ENCODE results near the gene PPP1R14C. TPM values are rescaled to one million over a fixed set of nuclear protein-coding genes. Genes with fewer than 3 reads are reported as not detected.

The PPP1R14C gene
- total and polyA plus RNA-seq, 2 experiments from 2014 or later, result 106 to 190 TPM

- Histone ChIP-seq H3K36me3 (no peaks in the 10 kb centered on the region), H3K9me3 (ENCODE audit: low read depth) (no peaks in the 10 kb centered on the region), H3K27ac (no peak overlapping the region), H3K27me3 (no peaks in the 10 kb centered on the region), H3K4me1 (ENCODE audit: low read depth) (peaks cover 6% of the 10 kb centered on the region), H3K4me3 (no peak overlapping the region)
- TF ChIP-seq CTCF (IDR thresholded peaks at IDR 0.05; ENCODE audit: low read depth, low read length), result no peak
- no peak for DNase-seq (ENCODE audit: low read depth in 1 of 2, low spot score in 1 of 2)
Measured at GRCh38 chr6:150248300-150248699, 105.5 kb downstream of the PPP1R14C start.

GRCh38 chr6:150249261-150249660 is 106.4 kb downstream of the PPP1R14C start:
- H3K9me3 ChIP-seq (ENCODE audit: low read depth), result no peaks in the 10 kb centered on the region

GRCh38 chr6:150250826-150251225 is 108.0 kb downstream of the PPP1R14C start:
- no peaks in the 10 kb centered on the region for H3K36me3 ChIP-seq

More at GRCh38 chr6:150249261-150249660, 106.4 kb downstream of the PPP1R14C start:
- Histone ChIP-seq H3K27me3 (no peaks in the 10 kb centered on the region), H3K4me3 (no peak overlapping the region), H3K27ac (no peak overlapping the region), H3K36me3 (no peaks in the 10 kb centered on the region), H3K4me1 (ENCODE audit: low read depth) (peaks cover 3% of the 10 kb centered on the region)
- DNase-seq (ENCODE audit: low read depth in 1 of 2, low spot score in 1 of 2), result no peak
- no peak for TF ChIP-seq CTCF (IDR thresholded peaks at IDR 0.05; ENCODE audit: low read depth, low read length)

GRCh38 chr6:150251566-150252186 is 108.8 kb downstream of the PPP1R14C start:
- Histone ChIP-seq H3K9me3 (ENCODE audit: low read depth) (no peaks in the 10 kb centered on the region), H3K27ac (no peak overlapping the region), H3K36me3 (no peaks in the 10 kb centered on the region), H3K4me1 (ENCODE audit: low read depth) (no peaks in the 10 kb centered on the region), H3K4me3 (no peak overlapping the region), H3K27me3 (no peaks in the 10 kb centered on the region)
- no peak for TF ChIP-seq CTCF (IDR thresholded peaks at IDR 0.05; ENCODE audit: low read depth, low read length)
- no peak for DNase-seq (ENCODE audit: low read depth in 1 of 2, low spot score in 1 of 2)

More at GRCh38 chr6:150250826-150251225, 108.0 kb downstream of the PPP1R14C start:
- Histone ChIP-seq H3K4me1 (ENCODE audit: low read depth) (no peaks in the 10 kb centered on the region), H3K27me3 (no peaks in the 10 kb centered on the region), H3K4me3 (no peak overlapping the region), H3K27ac (no peak overlapping the region), H3K9me3 (ENCODE audit: low read depth) (no peaks in the 10 kb centered on the region)
- DNase-seq (ENCODE audit: low read depth in 1 of 2, low spot score in 1 of 2), result peak; percentile 28 to 59
- TF ChIP-seq CTCF (IDR thresholded peaks at IDR 0.05; ENCODE audit: low read depth, low read length), result no peak

GRCh38 chr6:150252714-150253444 is 110.0 kb downstream of the PPP1R14C start:
- no peaks in the 10 kb centered on the region for H3K36me3 ChIP-seq
- H3K9me3 ChIP-seq (ENCODE audit: low read depth), result no peaks in the 10 kb centered on the region
- no peaks in the 10 kb centered on the region for H3K27me3 ChIP-seq
- DNase-seq (ENCODE audit: low read depth in 1 of 2, low spot score in 1 of 2), result no peak
- H3K4me1 ChIP-seq (ENCODE audit: low read depth), result no peaks in the 10 kb centered on the region
- no peak for TF ChIP-seq CTCF (IDR thresholded peaks at IDR 0.05; ENCODE audit: low read depth, low read length)
- no peak overlapping the region for H3K4me3 ChIP-seq
- H3K27ac ChIP-seq, result no peak overlapping the region

All from cardiac muscle cell (in vitro differentiated cells and primary cell).